Right forelimb (tissue), 1 donor: ENCODE measurements around the gene CDK13.

Source experiments
- DNase-seq: peaks from one replicate; pipeline ENCODE4 v3.0.0-alpha.2; 2018

Gene CDK13

GRCh38 chr7:40015790-40016296, 65.8 kb downstream of the CDK13 start:
- DNase-seq: no peak

DNA sequence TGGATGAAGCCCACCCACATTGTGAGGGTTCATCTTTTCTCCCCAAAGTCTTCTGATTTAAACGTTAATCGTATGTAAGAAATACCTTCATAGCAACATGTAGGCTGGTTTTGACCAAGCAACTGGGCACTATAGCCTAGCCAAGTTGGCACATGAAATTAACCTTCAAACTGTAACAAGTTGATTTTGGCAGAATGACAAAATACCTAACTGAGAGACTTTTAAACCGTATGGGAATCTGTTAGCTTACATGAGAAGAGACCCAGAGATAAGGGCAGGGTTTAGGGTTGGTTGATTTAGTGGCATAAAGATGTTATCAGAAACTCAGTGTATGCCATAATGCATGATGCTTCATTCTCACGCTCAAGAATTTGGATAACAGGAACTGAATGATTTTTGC, 69.5 kb downstream of the CDK13 start:
- no peak for DNase-seq

GRCh38 chr7:40024048-40024447, 74.0 kb downstream of the CDK13 start:
- DNase-seq: no peak

- DNase-seq: no peak
Measured at GRCh38 chr7:40024841-40025240, 74.8 kb downstream of the CDK13 start.

DNA sequence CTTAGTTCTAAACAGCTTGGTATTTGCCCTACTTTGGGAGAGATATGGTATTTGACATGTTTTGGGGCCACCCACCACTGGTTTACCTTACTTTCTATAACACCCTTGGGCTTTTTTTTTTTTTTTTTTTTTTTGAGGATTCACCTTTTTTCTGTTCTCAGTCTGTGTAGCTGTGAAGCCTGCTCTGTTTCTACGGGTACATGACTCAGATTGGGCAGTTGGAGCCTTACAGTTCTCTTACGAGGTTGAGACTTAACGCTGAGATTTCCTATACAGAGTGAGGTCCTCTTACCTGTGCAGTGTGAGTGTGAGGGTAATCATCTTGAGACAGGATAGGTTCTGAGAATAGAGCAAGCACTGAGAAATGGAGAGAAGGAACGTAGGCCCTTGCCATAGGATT, 77.5 kb downstream of the CDK13 start:
- no peak for DNase-seq

DNA sequence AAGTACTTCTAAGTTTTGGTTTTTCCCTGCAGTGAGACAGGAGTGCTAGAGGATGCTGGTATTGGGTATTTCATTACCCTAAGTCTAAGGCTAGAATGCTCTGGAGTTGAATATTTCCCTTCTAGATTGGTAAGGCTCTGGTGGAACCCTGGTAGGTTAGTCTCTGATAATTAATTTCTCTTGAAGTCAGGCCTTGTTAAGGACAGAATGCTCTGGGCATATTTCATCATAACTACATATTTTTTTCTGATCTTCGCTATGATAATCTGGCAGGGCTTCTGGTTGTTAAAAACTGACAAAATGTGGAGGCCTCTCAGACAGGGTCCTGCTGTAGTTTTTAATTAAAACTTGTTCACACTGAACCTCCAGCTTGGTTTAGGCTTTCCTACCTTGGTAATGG, 83.8 kb downstream of the CDK13 start:
- no peak for DNase-seq

- no peak for DNase-seq
Measured at GRCh38 chr7:40041456-40041855, 91.4 kb downstream of the CDK13 start.

DNA sequence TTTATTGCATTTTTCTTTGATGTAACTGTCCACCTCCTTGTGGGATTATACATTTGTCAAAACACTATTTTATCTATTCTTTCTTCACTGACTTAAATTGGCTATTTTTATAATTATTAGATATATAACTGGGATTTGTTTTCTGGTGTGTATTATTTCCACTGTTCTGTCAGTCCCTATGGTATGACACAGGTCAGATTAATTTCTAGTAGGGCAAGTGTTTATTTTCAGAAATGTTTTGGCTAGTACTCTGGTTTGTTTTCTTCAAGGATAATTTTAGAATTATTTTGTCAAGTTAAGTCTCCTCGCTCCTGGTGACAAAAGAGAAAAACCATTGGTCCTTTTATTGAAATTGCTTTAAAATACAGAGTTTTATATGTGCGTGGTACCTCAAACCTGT, 93.1 kb downstream of the CDK13 start:
- no peak for DNase-seq

DNA sequence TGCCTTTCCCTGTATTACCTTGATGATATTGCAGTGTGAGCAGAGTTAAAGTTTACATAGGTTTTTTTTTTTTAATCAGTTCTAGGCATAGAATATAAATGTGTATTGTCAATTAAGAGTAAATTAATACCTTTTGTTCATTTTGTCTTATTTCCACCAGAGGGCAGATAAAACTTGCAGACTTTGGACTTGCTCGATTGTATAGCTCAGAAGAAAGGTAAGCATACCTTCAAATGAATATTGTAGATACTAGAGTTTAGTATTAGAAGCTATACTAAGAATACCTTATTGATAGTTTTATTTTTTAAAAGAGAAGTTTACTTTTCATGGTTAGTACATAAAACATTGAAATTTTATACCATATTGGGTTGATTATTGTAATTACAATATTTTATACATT, 97.6 kb downstream of the CDK13 start:
- no peak for DNase-seq

DNA sequence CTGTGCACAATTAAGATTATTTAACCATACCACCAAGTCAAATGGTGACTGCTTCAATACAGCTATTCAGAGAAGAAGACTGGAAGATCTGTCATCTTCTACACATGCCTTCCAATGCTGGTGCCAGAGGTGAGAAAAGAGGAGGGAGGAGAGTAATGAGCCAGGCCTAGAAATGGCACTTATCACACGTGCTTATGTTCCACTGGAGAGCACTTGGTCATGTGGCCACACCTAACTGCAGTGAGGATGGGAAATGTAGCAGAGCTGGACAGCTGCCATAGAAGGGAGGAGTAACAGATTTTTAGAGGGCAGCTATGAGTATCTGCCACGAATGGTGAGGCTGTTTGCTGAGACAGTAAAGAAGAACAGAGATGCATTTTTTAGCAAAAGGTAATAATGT, 107.2 kb downstream of the CDK13 start:
- no peak for DNase-seq

- no peak for DNase-seq
Measured at GRCh38 chr7:40058026-40058425, 108.0 kb downstream of the CDK13 start.

- no peak for DNase-seq
Measured at GRCh38 chr7:40058636-40059035, 108.6 kb downstream of the CDK13 start.

DNA sequence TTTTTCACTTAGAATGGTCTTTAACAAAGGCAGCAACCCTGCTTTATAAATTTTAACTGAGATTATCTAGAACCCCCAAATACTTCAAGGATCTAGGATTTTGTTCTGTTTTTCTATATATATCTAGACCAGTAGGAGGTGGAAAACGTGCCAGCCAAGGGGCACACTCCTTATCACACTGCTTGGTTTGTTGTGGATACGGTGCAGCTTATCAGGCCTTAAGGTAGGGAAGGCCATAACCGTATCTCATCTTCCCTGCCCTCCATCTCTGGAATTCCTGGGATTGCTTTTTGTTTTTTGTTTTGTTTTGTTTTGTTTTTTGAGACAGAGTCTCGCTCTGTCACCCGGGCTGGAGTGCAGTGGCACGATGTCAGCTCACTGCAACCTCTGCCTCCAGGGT, 109.0 kb downstream of the CDK13 start:
- no peak for DNase-seq

GRCh38 chr7:40072268-40072667, 122.2 kb downstream of the CDK13 start:
- no peak for DNase-seq

GRCh38 chr7:40073239-40073638, 123.2 kb downstream of the CDK13 start:
- DNase-seq: no peak

- DNase-seq: no peak
Measured at GRCh38 chr7:40077849-40078248, 127.8 kb downstream of the CDK13 start.

DNA sequence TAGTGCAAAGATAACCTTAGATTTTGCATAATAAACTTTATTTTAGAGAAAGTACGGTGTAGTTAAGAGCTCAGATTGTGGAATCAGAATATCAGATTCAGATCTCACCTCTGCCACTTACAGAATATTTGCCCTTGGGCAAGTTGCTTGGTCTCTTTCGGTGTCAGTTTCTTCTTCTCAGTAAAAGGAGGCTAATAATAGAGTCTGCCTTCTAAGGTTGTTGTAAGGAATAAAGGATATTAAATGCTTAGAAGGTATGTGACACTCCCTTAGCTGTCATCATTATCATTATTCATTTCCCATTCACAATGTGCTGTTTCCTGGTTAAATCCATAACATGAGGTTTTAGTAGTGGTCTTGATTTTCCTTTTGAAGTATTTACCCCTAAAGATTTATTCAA, 142.1 kb downstream of the CDK13 start:
- DNase-seq: no peak

DNA sequence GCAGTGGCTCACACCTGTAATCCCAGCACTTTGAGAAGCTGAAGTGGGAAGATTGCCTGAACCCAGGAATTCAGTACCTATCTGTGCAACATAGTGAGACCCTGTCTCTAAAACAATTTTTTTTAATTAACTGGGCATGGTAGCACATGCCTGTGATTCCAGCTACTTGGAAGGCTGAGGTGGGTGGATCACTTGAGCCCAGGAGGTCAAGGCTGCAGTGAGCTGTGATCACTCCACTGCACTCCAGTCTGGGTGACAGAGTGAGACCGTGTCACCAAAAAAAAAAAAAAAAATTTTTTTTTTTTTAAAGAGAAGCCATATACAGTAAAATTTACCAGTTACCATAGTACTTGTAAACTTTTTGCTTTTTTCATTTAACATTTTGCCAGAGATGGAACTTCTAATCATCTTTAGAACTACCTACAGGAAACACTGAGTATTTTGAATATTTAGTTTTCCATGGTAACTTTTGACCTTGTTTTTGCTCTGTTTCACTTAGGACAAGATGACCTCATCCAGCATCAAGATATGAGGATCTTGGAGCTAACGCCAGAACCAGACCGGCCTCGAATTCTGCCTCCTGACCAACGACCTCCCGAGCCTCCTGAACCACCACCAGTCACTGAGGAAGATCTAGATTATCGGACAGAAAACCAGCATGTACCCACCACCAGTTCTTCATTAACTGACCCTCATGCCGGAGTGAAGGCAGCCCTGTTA, 143.7 kb downstream of the CDK13 start:
- DNase-seq: no peak

DNA sequence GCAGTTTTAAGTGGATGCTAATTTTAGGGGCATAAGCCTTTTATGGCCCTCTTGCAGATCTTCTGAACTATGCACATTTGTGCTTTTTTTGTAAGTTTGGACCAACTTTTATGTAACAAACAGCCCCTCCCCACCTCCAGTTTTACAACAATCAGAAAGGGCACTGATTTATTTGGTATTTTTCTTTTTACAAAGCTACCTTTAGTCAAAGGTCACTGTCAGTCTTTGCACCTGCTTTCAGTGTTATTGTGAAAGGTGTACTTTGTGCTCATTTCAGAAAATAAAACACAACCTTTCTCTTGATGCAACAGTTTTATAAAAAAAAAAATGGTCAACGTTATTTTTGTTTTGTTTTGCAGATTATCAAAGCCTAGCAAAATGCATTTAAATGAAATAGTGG, 145.2 kb downstream of the CDK13 start:
- DNase-seq: no peak

GRCh38 chr7:40095695-40096327, 145.8 kb downstream of the CDK13 start:
- no peak for DNase-seq

GRCh38 chr7:40097728-40098127, 147.7 kb downstream of the CDK13 start:
- no peak for DNase-seq

- DNase-seq: no peak
Measured at GRCh38 chr7:40098810-40099209, 148.8 kb downstream of the CDK13 start.

GRCh38 chr7:40099837-40100236, 149.8 kb downstream of the CDK13 start:
- DNase-seq: no peak

DNA sequence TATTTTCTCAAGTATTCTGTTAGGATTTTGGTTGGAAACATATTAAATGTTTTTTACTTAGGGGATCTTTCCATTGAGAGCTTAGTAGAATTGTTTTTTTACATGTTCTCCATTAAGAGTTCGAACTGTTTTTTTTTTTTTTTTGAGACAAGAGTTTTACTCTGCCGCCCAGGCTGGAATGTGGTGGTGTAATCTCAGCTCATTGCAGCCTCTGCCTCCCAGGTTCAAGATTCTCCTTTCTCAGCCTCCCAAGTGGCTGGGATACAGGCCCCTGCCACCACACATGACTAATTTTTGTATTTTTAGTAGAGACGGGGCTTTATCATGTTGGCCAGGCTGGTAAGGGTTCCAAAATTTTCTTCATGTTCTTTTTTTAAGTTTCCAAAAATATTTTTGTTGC, 151.1 kb downstream of the CDK13 start:
- no peak for DNase-seq

DNA sequence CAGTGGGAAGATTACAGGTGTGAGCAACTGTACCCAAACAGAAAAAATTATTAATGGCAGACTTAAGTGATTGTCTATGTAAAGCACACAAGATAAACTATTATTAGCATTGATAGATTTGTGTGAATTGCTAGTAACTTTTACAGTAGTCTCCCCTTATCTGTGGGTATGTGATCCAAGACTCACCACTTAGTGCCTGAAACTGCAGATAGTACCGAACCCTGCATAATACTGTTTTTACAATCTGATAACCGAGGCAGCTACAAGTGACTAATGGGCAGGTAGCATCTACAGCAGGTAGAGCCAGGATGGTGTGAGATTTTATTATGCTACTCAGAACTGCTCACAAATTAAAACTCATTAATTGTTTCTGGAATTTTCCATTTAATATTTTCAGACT, 152.8 kb downstream of the CDK13 start:
- DNase-seq: no peak
